LNCaP clone FGC (cell line): Measurements from ENCODE around the gene DNAAF6.

ENCODE experiments used
- DNase-seq: peaks from one replicate; pipeline ENCODE4 v3.0.0-alpha.2; 2011; ENCODE audit warnings: low read depth
- H3K4me3 ChIP-seq: 2 replicates; pipeline ENCODE4 v1.5.1; 2011; ENCODE audit warnings: mild to moderate bottlenecking, low read depth, low read length, control low read depth
- TF ChIP-seq, protein P1 (sequence below): IDR thresholded peaks from 2 replicates; pipeline ENCODE4 v1.5.1; 2012; ENCODE audit warnings: mild to moderate bottlenecking; ENCODE audit not compliant: control insufficient read depth, insufficient read depth; ENCODE audit errors: extremely low read depth

The DNAAF6 gene

GRCh38 chrX:107227780-107228485, 21.5 kb downstream of the DNAAF6 start:
- H3K4me3 ChIP-seq: no peak overlapping the region
- DNase-seq: no peak
- TF ChIP-seq, protein P1, sequence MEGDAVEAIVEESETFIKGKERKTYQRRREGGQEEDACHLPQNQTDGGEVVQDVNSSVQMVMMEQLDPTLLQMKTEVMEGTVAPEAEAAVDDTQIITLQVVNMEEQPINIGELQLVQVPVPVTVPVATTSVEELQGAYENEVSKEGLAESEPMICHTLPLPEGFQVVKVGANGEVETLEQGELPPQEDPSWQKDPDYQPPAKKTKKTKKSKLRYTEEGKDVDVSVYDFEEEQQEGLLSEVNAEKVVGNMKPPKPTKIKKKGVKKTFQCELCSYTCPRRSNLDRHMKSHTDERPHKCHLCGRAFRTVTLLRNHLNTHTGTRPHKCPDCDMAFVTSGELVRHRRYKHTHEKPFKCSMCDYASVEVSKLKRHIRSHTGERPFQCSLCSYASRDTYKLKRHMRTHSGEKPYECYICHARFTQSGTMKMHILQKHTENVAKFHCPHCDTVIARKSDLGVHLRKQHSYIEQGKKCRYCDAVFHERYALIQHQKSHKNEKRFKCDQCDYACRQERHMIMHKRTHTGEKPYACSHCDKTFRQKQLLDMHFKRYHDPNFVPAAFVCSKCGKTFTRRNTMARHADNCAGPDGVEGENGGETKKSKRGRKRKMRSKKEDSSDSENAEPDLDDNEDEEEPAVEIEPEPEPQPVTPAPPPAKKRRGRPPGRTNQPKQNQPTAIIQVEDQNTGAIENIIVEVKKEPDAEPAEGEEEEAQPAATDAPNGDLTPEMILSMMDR: no peak

DNA sequence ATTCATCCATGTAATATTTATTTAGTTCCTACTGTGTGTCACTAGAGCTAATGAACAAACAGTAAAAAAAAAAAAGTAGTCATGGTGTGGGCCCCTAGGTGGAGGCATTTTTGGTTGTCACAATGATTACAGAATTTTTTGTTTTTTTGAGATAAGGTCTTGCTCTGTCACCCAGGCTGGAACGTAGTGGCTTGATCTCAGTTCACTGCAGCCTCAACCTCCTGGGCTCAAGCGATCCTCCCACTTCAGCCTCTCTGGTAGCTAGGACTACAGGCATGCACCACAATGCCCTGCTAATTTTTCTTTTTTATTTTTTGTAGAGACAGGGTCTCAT, 22.0 kb downstream of the DNAAF6 start:
- no peak for DNase-seq
- no peak overlapping the region for H3K4me3 ChIP-seq
- TF ChIP-seq, protein P1: no peak

GRCh38 chrX:107272431-107272921, 66.1 kb downstream of the DNAAF6 start:
- no peak for DNase-seq
- TF ChIP-seq, protein P1: no peak
- H3K4me3 ChIP-seq: no peak overlapping the region

DNA sequence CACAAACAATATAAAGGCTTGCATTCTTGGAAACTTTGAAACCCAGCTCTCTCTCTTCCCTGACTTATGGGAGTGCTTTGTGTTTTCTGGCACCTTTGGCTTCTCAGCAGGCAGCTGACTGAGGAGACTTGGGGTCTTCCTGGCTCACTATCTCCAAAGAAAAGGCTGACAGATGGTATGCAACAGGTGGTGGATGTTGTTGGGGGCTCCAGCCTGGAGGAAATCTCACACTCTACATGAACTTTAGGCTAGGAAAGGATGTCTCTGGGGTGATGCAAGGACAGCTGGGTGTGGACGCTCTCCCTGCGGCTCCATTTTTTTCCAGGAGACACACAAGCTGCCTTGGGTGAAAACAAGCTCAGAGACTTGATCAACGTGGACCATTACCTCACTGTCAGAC, 67.4 kb downstream of the DNAAF6 start:
- no peak for DNase-seq

GRCh38 chrX:107288676-107289075, 82.3 kb downstream of the DNAAF6 start:
- H3K4me3 ChIP-seq: no peak overlapping the region
- TF ChIP-seq, protein P1: no peak
- no peak for DNase-seq

More for the DNA sequence above, 67.4 kb downstream of the DNAAF6 start:
- TF ChIP-seq, protein P1: no peak
- H3K4me3 ChIP-seq: no peak overlapping the region

GRCh38 chrX:107290019-107290418, 83.6 kb downstream of the DNAAF6 start:
- no peak overlapping the region for H3K4me3 ChIP-seq
- no peak for DNase-seq
- TF ChIP-seq, protein P1: no peak

GRCh38 chrX:107293056-107293455, 86.6 kb downstream of the DNAAF6 start:
- TF ChIP-seq, protein P1: no peak
- H3K4me3 ChIP-seq: no peak overlapping the region

More at GRCh38 chrX:107293056-107293455, 86.6 kb downstream of the DNAAF6 start:
- DNase-seq: no peak
